Urinary bladder (tissue), 4 donors: Measurements from ENCODE around the gene AGRN. TPM values are rescaled to one million over a fixed set of nuclear protein-coding genes. Genes with fewer than 3 reads are reported as not detected.
"Not testable (repeated sequence)": the region's sequence is repeated elsewhere in the genome, so short reads cannot be mapped to it uniquely, and the experiment has no call there.

Experiments
- DNase-seq: peaks from one replicate; pipeline ENCODE4 v3.0.0-alpha.2; 2015; ENCODE audit errors: extremely low spot score
- H3K27ac ChIP-seq: one replicate; pipeline ENCODE4 v1.5.1; 2013; ENCODE audit warnings: low read depth, mild to moderate bottlenecking, moderate library complexity
- H3K36me3 ChIP-seq: one replicate; pipeline ENCODE4 v1.6.1; 2013; ENCODE audit warnings: mild to moderate bottlenecking, moderate library complexity; ENCODE audit not compliant: insufficient read depth
- H3K4me1 ChIP-seq: one replicate; pipeline ENCODE4 v1.6.1; 2013; ENCODE audit warnings: mild to moderate bottlenecking, moderate library complexity; ENCODE audit not compliant: insufficient read depth
- H3K4me3 ChIP-seq: one replicate; pipeline ENCODE4 v1.5.1; 2013; ENCODE audit warnings: low read depth, low read length
- WGBS: extraction: QIAGEN DNeasy Blood & Tissue Kit; methylation state at CpG from one replicate; pipeline ENCODE4 v1.1.7; 2013; 5-methylcytosine and 5-hydroxymethylcytosine counted together
- polyA plus RNA-seq: library from polyadenylated mRNA; stranded (reverse); fragments of 200-250 nt; gene quantifications from one replicate; pipeline ENCODE4 v1.2.3, GENCODE V29; 2013
- total RNA-seq: library from RNA; depleted of rRNA; stranded (reverse); fragments of >200 nt; gene quantifications from one replicate; pipeline ENCODE4 v1.2.3, GENCODE V29; 2014
- donor health status: healthy with polysubstance abuse.
- donor health status: healthy.

Gene AGRN
- total and polyA plus RNA-seq, 2 donors: 38.7 to 43.3 TPM

GRCh38 chr1:1074631-1075147 lies 54.8 kb downstream of the AGRN start:
- H3K4me1 ChIP-seq: no peaks in the 10 kb centered on the region
- no peaks in the 10 kb centered on the region for H3K36me3 ChIP-seq
- peak overlapping the region; percentile 91 for H3K27ac ChIP-seq
- 77% methylated on average over 14 of the region's 14 CpGs for WGBS
- H3K4me3 ChIP-seq: no peak overlapping the region
- DNase-seq: no peak

- no peak for DNase-seq
- Histone ChIP-seq H3K4me3 (no peak overlapping the region), H3K36me3 (no peaks in the 10 kb centered on the region), H3K4me1 (no peaks in the 10 kb centered on the region), H3K27ac (peak overlapping the region; percentile 91)
- 52% methylated on average over 21 of the region's 21 CpGs for WGBS
Measured at GRCh38 chr1:1075148-1075935, 55.4 kb downstream of the AGRN start.

- WGBS: 58% methylated on average over 13 of the region's 21 CpGs
- not testable (repeated sequence) for H3K36me3 ChIP-seq, H3K27ac ChIP-seq, H3K4me1 ChIP-seq, DNase-seq, H3K4me3 ChIP-seq
Measured at GRCh38 chr1:1077396-1077795, 57.5 kb downstream of the AGRN start.

DNA sequence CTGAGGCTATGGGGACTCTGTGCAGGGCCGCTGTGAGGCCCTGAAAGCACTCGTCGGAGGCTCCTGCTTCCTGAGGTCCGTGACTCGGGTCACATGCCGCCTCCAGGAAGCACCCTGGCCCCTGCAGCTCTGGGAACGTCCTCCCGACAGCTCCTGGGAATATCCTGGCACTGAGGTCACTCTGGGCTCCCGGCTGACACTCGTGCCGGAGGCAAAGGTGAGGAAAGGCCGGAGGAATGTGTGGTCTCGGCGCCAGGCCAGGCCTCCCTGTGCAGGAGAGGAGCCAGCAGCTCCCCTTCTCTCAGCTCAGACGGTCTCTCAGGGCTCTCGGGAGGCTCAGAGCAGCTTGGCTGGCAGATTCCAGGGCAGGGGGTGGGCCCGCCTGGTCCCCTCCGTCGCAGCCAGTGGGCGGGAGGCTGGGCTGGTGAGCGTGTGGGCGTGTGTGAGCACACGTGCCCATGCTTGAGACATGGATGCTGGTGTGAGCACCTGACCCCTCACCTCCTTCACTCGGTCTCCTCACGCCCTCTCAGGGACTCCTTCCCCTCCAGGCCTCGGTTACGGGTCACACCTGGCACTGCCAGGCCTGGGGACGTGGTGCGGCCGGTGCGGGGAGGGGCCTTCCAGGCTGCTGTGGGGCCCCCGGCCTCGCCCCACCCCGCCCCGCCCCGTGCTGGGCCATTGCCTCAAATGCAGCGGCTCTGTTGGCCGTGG lies 59.6 kb downstream of the AGRN start:
- peak overlapping the region; percentile 14 for H3K4me3 ChIP-seq
- peak overlapping the region; percentile 43 for H3K27ac ChIP-seq
- 1% methylated on average over 38 of the region's 38 CpGs for WGBS
- DNase-seq: peak; percentile 32
- H3K4me1 ChIP-seq: no peaks in the 10 kb centered on the region
- no peaks in the 10 kb centered on the region for H3K36me3 ChIP-seq

DNA sequence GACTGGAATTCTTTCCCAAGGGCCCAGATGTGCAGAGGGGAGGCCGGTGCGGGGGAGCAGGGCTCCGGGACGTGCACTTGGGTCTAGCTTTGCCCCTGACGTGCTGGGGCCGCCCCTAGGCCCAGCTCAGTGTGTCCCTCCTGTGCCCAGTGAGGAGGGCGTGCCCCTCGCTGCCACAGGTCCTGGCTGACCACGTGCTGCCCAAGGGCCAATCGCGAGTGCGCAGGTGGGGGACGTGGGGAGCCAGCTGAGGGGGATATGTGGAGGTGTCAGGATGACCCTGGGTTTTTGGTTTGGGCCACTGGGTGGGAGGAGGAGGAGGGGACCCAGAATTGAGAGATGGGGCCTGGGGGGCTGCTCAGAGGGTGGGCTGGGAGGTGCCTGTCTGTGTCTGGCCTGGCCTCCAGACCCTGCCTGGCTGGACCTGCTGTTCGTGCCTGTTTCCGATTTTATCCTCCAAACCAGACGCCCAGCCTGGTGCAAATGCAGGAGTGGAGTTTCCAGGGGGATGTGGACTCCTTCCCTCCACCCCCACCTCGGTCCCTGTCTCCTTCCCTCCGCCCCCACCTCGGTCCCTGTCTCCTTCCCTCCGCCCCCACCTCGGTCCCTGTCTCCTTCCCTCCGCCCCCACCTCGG lies 60.3 kb downstream of the AGRN start:
- 6% methylated on average over 20 of the region's 23 CpGs for WGBS
- Histone ChIP-seq H3K4me1 (no peaks in the 10 kb centered on the region), H3K27ac (no peak overlapping the region), H3K36me3 (no peaks in the 10 kb centered on the region), H3K4me3 (no peak overlapping the region)
- no peak for DNase-seq

DNA sequence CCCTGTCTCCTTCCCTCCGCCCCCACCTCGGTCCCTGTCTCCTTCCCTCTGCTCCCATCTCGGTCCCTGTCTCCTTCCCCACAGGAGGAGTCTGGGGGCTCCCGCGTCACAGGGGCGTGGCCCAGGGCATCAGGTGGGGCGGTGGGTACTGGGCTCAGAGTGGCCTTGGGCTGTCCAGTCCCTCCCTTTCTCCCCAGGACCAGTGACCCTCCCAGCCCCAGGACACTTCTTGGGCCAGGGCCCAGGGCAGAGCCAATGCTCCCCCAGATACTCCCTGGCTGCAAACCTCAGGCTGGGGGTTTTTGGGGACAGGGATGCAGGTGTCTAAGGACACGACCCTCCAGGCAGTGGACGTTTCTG lies 61.0 kb downstream of the AGRN start:
- no peak for DNase-seq
- Histone ChIP-seq H3K4me3 (no peak overlapping the region), H3K4me1 (no peaks in the 10 kb centered on the region), H3K27ac (no peak overlapping the region), H3K36me3 (no peaks in the 10 kb centered on the region)
- 48% methylated on average over 9 of the region's 9 CpGs for WGBS

- Histone ChIP-seq H3K36me3 (no peaks in the 10 kb centered on the region), H3K4me1 (no peaks in the 10 kb centered on the region), H3K4me3 (no peak overlapping the region), H3K27ac (no peak overlapping the region)
- WGBS: 88% methylated on average over 52 of the region's 52 CpGs
- DNase-seq: no peak
Measured at GRCh38 chr1:1081311-1082238, 61.7 kb downstream of the AGRN start.

GRCh38 chr1:1082239-1082775 lies 62.4 kb downstream of the AGRN start:
- Histone ChIP-seq H3K4me3 (no peak overlapping the region), H3K36me3 (no peaks in the 10 kb centered on the region), H3K4me1 (no peaks in the 10 kb centered on the region), H3K27ac (no peak overlapping the region)
- no peak for DNase-seq
- 94% methylated on average over 27 of the region's 27 CpGs for WGBS

DNA sequence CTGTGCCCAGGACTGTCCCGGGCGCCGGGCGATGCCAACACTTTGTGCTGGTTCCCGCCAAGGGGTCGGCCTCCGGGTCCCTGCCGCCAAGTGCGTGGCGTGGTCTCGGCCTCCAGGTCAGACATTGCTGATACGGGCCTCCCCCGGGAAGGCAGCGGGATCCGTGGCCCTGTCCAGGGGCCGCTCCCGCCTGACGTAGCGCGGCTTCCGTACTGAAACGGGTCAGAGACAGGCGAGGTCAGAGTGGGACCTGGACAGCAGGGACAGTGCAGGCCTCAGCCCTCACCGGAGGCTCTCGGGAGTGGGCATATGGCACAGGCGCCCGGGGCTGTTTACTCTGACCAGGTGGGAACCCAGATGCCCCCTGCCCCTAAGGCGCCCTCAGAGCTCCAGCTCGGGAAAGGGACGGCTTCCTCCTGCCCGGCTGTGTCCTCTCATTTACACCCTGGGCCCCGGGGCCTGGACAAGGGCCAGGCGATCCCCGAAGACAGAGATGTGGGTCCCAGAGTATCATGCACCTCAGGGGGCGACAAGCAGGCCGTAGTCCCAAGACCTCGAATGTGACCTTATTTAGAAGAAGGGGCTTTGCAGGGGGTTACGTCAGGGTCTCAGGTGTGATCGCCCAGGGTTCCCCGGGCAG lies 63.0 kb downstream of the AGRN start:
- Histone ChIP-seq H3K27ac (no peak overlapping the region), H3K36me3 (no peaks in the 10 kb centered on the region), H3K4me1 (no peaks in the 10 kb centered on the region), H3K4me3 (no peak overlapping the region)
- WGBS: 92% methylated on average over 40 of the region's 40 CpGs
- no peak for DNase-seq

DNA sequence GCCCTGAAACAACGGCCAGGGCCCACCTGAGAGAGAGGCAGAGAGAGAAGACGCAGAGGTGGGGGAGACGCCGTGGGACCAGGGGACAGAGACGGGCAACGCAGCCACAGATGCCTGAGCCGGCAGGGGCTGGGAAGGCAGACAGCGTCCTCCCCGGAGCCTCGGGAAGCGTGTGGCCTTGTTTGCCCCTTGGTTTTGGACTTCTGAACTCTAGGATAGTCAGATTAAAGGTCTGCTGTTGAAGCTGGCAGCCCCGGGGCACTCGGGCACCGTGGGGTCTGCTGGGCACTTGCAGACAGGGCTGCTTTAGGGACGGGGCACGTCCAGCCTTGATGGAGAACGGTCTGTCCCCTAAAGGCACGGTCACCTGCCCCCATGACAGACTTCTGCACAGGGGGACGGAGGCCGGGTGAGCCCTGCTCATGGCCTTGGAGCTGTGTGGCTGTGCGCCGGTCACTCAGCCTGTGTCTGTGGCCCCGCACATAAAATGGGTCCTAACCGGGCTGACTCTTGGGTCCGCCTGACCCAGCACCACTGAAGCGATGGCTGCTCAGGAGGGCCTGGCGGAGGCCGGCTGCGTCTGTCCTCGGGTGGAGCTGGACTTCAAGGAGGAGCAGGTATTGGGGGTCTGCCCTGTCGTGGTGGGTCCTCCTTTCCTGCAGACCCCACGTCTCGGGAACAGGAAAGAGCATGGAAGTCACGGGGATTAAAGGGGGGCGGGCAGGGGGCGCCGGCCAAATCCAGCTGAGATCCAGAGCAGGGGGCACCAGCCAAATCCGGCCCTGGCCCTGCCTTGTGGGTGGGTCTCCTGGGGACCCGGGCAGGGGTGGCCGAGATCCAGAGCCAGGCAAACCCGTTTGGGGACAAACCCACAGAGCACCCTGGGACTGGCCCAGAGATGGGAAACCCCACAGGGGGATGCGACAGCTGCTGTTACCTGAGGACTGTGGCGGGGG lies 63.8 kb downstream of the AGRN start:
- WGBS: 90% methylated on average over 43 of the region's 43 CpGs
- DNase-seq: no peak
- H3K27ac ChIP-seq: no peak overlapping the region
- no peak overlapping the region for H3K4me3 ChIP-seq
- no peaks in the 10 kb centered on the region for H3K4me1 ChIP-seq
- no peaks in the 10 kb centered on the region for H3K36me3 ChIP-seq

DNA sequence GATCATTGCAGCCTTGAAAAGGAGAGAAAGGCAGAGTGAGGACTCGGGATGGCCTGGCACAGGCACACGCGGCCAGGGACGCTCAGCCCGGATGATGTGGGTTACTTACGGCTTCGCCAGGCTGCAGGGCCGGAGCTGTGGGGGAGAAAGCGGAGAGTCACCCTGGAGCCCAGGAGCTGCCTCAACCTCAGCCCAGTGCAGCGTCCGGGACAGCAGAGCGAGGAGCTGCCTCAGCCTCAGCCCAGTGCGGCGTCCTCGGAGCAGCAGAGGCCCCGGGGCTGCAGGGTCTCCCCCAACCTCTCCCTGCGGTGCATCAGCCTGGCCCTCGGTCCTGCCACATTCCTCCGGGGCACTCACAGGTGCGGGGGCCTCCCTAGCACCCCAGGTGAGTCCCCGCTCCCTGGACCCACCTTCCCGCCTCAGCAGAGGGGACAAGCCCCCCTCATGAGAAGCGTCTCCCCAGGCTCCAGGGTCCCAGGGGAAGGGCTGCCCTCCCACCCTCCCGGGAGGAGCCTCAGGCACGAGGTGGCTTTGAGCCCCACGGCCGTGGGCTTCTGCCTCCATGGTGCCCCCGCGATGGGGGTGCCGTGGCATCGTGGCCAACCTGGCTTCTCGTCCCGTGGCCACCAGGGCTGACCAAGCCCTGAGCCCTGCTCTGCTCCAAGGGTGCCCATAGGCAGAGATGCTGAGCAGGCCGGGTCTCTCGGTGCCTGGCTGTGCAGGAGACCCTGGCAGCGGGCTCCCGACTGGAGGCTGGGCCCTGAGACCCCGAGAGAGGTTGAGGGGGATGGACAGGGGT lies 64.7 kb downstream of the AGRN start:
- Histone ChIP-seq H3K27ac (no peak overlapping the region), H3K4me3 (no peak overlapping the region), H3K36me3 (no peaks in the 10 kb centered on the region), H3K4me1 (no peaks in the 10 kb centered on the region)
- DNase-seq: no peak
- WGBS: 93% methylated on average over 38 of the region's 38 CpGs
